CD4-positive, CD25-positive, alpha-beta regulatory T cell (primary cell): ENCODE data around the gene KIF6. TPM values are rescaled to one million over a fixed set of nuclear protein-coding genes. Genes with fewer than 3 reads are reported as not detected.

Experiments
- ATAC-seq, 2 donors: fragments of 150-1000 bp; cut with Tn5 transposase; one replicate each; pipeline ENCODE4 v1.10.0; 2021; ENCODE audit warnings: low read depth in 2 of 2, moderate number of reproducible peaks in 2 of 2, moderate library complexity in 1 of 2
- DNase-seq, 3 donors: peaks; one replicate each; pipeline versions ENCODE4 v3.0.0 to v3.0.0-alpha.2; 2012 to 2022; ENCODE audit warnings: mixed read lengths in 1 of 3
- H3K27ac ChIP-seq: one replicate; pipeline ENCODE4 v1.7.0; 2013; ENCODE audit warnings: mild to moderate bottlenecking, low read length; ENCODE audit not compliant: insufficient read depth, poor library complexity, severe bottlenecking
- H3K27me3 ChIP-seq: one replicate; pipeline ENCODE4 v1.7.0; 2013; ENCODE audit warnings: low read length; ENCODE audit not compliant: control insufficient read depth, insufficient read depth
- H3K36me3 ChIP-seq: one replicate; pipeline ENCODE4 v1.7.0; 2013; ENCODE audit warnings: mild to moderate bottlenecking, low read length, moderate library complexity; ENCODE audit not compliant: control insufficient read depth, insufficient read depth
- H3K4me1 ChIP-seq: 2 replicates; pipeline ENCODE4 v1.7.0; 2013; ENCODE audit warnings: mild to moderate bottlenecking, low read length; ENCODE audit not compliant: insufficient read depth, control insufficient read depth, poor library complexity, severe bottlenecking
- H3K4me3 ChIP-seq: one replicate; pipeline ENCODE4 v1.7.0; 2013; ENCODE audit warnings: low read depth, mild to moderate bottlenecking, low read length, moderate library complexity
- H3K9me3 ChIP-seq, 2 experiments: 1 replicate in 1 of 2; 2 replicates in 1 of 2; pipeline ENCODE4 v1.7.0; 2013; ENCODE audit warnings: low read length in 2 of 2, mild to moderate bottlenecking in 1 of 2, moderate library complexity in 1 of 2; ENCODE audit not compliant: control insufficient read depth in 2 of 2
- H3K27ac Mint-ChIP-seq, 3 donors: one replicate each; pipeline ENCODE4 v1.8.0; 2020 to 2022; ENCODE audit warnings: mild to moderate bottlenecking in 3 of 3, mixed read lengths in 3 of 3, moderate library complexity in 2 of 3
- H3K27me3 Mint-ChIP-seq: one replicate; pipeline ENCODE4 v1.8.0; 2022; ENCODE audit warnings: mild to moderate bottlenecking, mixed read lengths
- H3K36me3 Mint-ChIP-seq: one replicate; pipeline ENCODE4 v1.8.0; 2020; ENCODE audit warnings: mixed read lengths
- H3K4me1 Mint-ChIP-seq, 4 donors: one replicate each; pipeline ENCODE4 v1.8.0; 2020 to 2022; ENCODE audit warnings: mixed read lengths in 4 of 4, mild to moderate bottlenecking in 1 of 4
- H3K4me3 Mint-ChIP-seq, 4 donors: one replicate each; pipeline ENCODE4 v1.8.0; 2020 to 2022; ENCODE audit warnings: mild to moderate bottlenecking in 4 of 4, mixed read lengths in 4 of 4, moderate library complexity in 3 of 4
- H3K9me3 Mint-ChIP-seq, 7 donors: one replicate each; pipeline ENCODE4 v1.8.0; 2020 to 2022; ENCODE audit warnings: mixed read lengths in 7 of 7, mild to moderate bottlenecking in 3 of 7, moderate library complexity in 2 of 7
- polyA plus RNA-seq, 4 donors: library from polyadenylated mRNA; unstranded; fragments of 300-500 nt; fragmentation: Illumina TruSeq; gene quantifications; one replicate each; pipeline ENCODE4 v1.2.3, GENCODE V29; 2021
- total RNA-seq: library from RNA; stranded (reverse); gene quantifications from one replicate; pipeline ENCODE4 v1.2.3, GENCODE V29; 2022

Gene KIF6
- total and polyA plus RNA-seq, 5 donors from 2014 or later, result not detected

- Histone ChIP-seq H3K4me1 (no peaks in the 10 kb centered on the region), H3K27ac (no peak overlapping the region), H3K36me3 (no peaks in the 10 kb centered on the region), H3K4me3 (no peak overlapping the region), H3K9me3 (no peaks in the 10 kb centered on the region), H3K27me3 (no peaks in the 10 kb centered on the region)
- no peak overlapping the region for H3K4me3 Mint-ChIP-seq
- ATAC-seq (no peak), DNase-seq (no peak)
- no peaks in the 10 kb centered on the region for H3K36me3 Mint-ChIP-seq
- H3K9me3 Mint-ChIP-seq, result peaks cover 0 to 2% (median 0%) of the 10 kb centered on the region in 7 donors
- H3K27ac Mint-ChIP-seq, result no peak overlapping the region
- no peaks in the 10 kb centered on the region for H3K4me1 Mint-ChIP-seq
- H3K27me3 Mint-ChIP-seq, result no peaks in the 10 kb centered on the region
Measured at GRCh38 chr6:39387785-39388184, 337.4 kb downstream of the KIF6 start.

DNA sequence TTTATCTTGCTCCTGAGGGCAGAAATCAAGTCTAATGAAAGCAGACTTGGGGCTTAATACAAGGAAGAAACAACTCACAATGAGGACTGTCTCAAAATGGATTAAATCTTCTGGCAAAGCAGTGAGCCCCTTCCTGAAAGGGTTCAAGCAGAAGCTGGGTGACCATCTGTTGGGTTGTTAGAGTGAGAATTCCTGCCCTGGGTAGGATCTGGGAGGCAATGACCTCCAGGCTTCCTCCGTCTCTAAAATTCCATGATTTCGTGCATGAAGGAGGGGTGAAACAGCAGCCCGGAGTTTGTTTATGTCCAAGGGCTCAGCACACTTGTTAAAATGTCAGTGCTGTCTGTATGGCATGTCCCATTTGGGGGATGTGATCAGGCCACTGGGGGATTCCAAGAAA is 338.7 kb downstream of the KIF6 start:
- Mint-ChIP-seq H3K36me3 (no peaks in the 10 kb centered on the region), H3K27me3 (no peaks in the 10 kb centered on the region), H3K4me3 (no peak overlapping the region), H3K27ac (no peak overlapping the region), H3K9me3 (peaks cover 0 to 2% (median 0%) of the 10 kb centered on the region in 7 donors), H3K4me1 (peaks cover 0 to 4% (median 0%) of the 10 kb centered on the region in 4 donors)
- Histone ChIP-seq H3K27ac (no peak overlapping the region), H3K4me3 (no peak overlapping the region), H3K27me3 (no peaks in the 10 kb centered on the region), H3K36me3 (no peaks in the 10 kb centered on the region), H3K4me1 (no peaks in the 10 kb centered on the region), H3K9me3 (no peaks in the 10 kb centered on the region)
- ATAC-seq, result no peak
- no peak for DNase-seq

- no peak overlapping the region for H3K4me3 Mint-ChIP-seq
Measured at GRCh38 chr6:39381550-39382140, 343.6 kb downstream of the KIF6 start.

DNA sequence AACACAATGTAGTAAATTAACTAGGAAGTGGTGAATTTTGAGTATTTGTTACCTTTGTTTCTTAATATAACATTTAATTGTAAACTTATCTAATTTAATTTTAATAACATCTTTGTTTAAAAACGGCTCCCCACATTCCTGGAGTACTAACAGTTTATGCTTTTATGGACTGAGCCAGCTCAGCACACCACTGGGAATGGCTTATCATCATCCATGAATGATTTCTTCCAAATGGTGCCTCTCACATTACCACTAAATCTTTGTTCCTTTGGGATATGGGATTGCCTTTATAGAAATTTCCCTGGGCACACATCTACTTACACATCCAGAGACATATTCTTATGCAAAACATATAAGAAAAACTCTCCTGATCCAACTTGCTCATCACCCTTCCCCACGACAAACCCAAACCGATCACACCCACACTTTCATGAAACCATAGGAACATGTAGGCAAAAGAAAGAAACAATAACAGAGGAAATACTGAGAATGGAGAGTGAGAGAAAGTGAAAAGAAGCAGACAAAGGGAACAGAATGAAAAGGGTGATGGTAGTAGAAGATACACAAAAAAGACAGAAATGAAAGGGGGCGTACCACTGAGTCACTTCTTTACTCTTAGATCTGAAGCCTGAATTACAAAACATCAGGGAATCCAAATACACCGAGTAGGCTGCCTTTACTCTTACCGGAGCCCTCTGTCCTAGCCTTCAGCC is 344.2 kb downstream of the KIF6 start:
- Histone ChIP-seq H3K9me3 (no peaks in the 10 kb centered on the region), H3K4me1 (no peaks in the 10 kb centered on the region), H3K27me3 (no peaks in the 10 kb centered on the region), H3K36me3 (no peaks in the 10 kb centered on the region), H3K27ac (no peak overlapping the region), H3K4me3 (no peak overlapping the region)
- Mint-ChIP-seq H3K9me3 (peaks cover 0 to 1% (median 0%) of the 10 kb centered on the region in 7 donors), H3K27me3 (peaks cover 4% of the 10 kb centered on the region), H3K27ac (no peak overlapping the region), H3K36me3 (no peaks in the 10 kb centered on the region), H3K4me3 (no peak overlapping the region), H3K4me1 (peaks cover 0 to 4% (median 0%) of the 10 kb centered on the region in 4 donors)
- ATAC-seq (no peak), DNase-seq (no peak)

More at GRCh38 chr6:39381550-39382140, 343.6 kb downstream of the KIF6 start:
- H3K27me3 ChIP-seq, result no peaks in the 10 kb centered on the region
- H3K27ac ChIP-seq, result no peak overlapping the region
- Mint-ChIP-seq H3K9me3 (peaks cover 0 to 2% (median 0%) of the 10 kb centered on the region in 7 donors), H3K27ac (no peak overlapping the region), H3K36me3 (no peaks in the 10 kb centered on the region), H3K4me1 (peaks cover 0 to 4% (median 0%) of the 10 kb centered on the region in 4 donors), H3K27me3 (peaks cover 4% of the 10 kb centered on the region)
- H3K9me3 ChIP-seq, result no peaks in the 10 kb centered on the region
- H3K4me3 ChIP-seq, result no peak overlapping the region
- H3K4me1 ChIP-seq, result no peaks in the 10 kb centered on the region
- ATAC-seq (no peak), DNase-seq (no peak)
- no peaks in the 10 kb centered on the region for H3K36me3 ChIP-seq

DNA sequence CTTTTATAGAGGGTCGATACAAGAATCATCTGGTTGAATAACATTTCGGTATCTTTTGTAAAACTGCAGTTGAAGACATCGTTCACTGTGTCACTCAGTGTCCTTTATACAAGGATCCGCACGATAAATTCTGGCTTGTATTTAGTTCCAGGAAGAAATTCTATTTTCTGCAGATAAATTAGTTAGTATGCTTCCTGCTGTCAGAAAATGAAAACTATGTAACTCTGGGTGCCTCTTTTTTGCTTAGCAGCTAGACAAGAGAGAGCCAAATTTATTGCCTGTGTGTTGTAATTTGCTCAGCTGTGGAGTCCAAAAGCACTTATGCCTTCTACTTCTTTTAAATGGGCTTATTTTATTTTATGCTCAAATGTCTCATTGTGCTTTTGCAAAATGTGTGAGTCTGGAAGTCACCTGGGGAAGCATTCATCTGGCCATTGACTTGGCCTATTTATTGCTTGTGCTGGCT is 346.2 kb downstream of the KIF6 start:
- no peaks in the 10 kb centered on the region for H3K9me3 ChIP-seq
- no peak overlapping the region for H3K4me3 ChIP-seq
- Mint-ChIP-seq H3K9me3 (peaks cover 0 to 1% (median 0%) of the 10 kb centered on the region in 7 donors), H3K4me1 (peaks cover 0 to 4% (median 0%) of the 10 kb centered on the region in 4 donors), H3K27ac (no peak overlapping the region), H3K36me3 (no peaks in the 10 kb centered on the region), H3K27me3 (peaks cover 4% of the 10 kb centered on the region), H3K4me3 (no peak overlapping the region)
- H3K27ac ChIP-seq, result no peak overlapping the region
- H3K36me3 ChIP-seq, result no peaks in the 10 kb centered on the region
- DNase-seq, result no peak
- no peak for ATAC-seq
- no peaks in the 10 kb centered on the region for H3K4me1 ChIP-seq
- no peaks in the 10 kb centered on the region for H3K27me3 ChIP-seq

GRCh38 chr6:39378175-39378959 is 346.8 kb downstream of the KIF6 start:
- ATAC-seq (no peak), DNase-seq (no peak)
- H3K9me3 Mint-ChIP-seq, result peaks cover 0 to 1% (median 0%) of the 10 kb centered on the region in 7 donors
- no peak overlapping the region for H3K27ac Mint-ChIP-seq
- Histone ChIP-seq H3K9me3 (no peaks in the 10 kb centered on the region), H3K4me1 (no peaks in the 10 kb centered on the region), H3K4me3 (no peak overlapping the region), H3K27me3 (no peaks in the 10 kb centered on the region), H3K36me3 (no peaks in the 10 kb centered on the region), H3K27ac (no peak overlapping the region)
- H3K4me1 Mint-ChIP-seq, result peaks cover 0 to 4% (median 0%) of the 10 kb centered on the region in 4 donors
- H3K4me3 Mint-ChIP-seq, result no peak overlapping the region
- H3K36me3 Mint-ChIP-seq, result no peaks in the 10 kb centered on the region
- peaks cover 5% of the 10 kb centered on the region for H3K27me3 Mint-ChIP-seq

DNA sequence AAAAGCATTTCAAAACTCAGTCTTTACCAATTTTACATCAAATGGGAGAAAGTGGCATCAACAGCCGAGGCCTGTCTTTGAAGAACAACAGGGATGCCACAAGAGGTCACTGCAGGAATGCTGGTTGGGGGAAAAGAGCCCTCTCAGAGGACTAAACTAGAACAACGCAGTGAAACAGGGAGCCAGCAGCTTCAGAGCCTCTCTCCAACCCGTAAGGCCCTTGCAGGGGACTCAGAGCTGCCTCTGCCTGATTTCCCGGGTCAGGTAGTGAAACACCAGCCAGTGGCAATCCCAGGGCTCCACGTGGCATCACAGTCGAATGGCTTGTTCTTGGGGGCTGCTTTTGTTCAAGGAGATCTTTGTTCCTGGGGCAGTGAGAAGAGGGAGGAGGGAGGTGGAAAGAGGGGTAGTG is 347.7 kb downstream of the KIF6 start:
- H3K9me3 ChIP-seq, result no peaks in the 10 kb centered on the region
- H3K27ac Mint-ChIP-seq, result no peak overlapping the region

More for the DNA sequence above, 347.7 kb downstream of the KIF6 start:
- Histone ChIP-seq H3K27me3 (no peaks in the 10 kb centered on the region), H3K36me3 (no peaks in the 10 kb centered on the region), H3K4me1 (no peaks in the 10 kb centered on the region), H3K4me3 (no peak overlapping the region), H3K27ac (no peak overlapping the region)
- DNase-seq (peak in 1 of 3 donors; percentile 3), ATAC-seq (no peak)
- peaks cover 9% of the 10 kb centered on the region for H3K27me3 Mint-ChIP-seq
- H3K4me3 Mint-ChIP-seq, result no peak overlapping the region
- H3K9me3 Mint-ChIP-seq, result peaks cover 0 to 2% (median 0%) of the 10 kb centered on the region in 7 donors
- peaks cover 0 to 4% (median 0%) of the 10 kb centered on the region in 4 donors for H3K4me1 Mint-ChIP-seq
- H3K36me3 Mint-ChIP-seq, result no peaks in the 10 kb centered on the region
